ENCODE results near the gene GIMD1.

GRCh38 chr4:106333186-106333585, 35.4 kb downstream of the GIMD1 start:
- TF ChIP-seq CTCF (IDR thresholded peaks at IDR 0.05) (no peak), POLR2A (IDR thresholded peaks at IDR 0.05) (no peak), EP300 (IDR thresholded peaks at IDR 0.05) (no peak)

Data from gastroesophageal sphincter (tissue), 3 donors.